GM12874 (cell line): ENCODE results near the gene HSD17B1.

Experiments used
- CTCF ChIP-seq: IDR thresholded peaks from 2 replicates; pipeline ENCODE4 v1.5.1; 2011; ENCODE audit warnings: low read depth, mild to moderate bottlenecking, control low read depth, low read length, moderate library complexity; ENCODE audit not compliant: insufficient read depth

Gene HSD17B1

GRCh38 chr17:42519546-42520491 lies 32.9 kb upstream of the HSD17B1 start:
- TF ChIP-seq CTCF: no peak

GRCh38 chr17:42520540-42520951 lies 32.2 kb upstream of the HSD17B1 start:
- peak; percentile 51 for TF ChIP-seq CTCF

DNA sequence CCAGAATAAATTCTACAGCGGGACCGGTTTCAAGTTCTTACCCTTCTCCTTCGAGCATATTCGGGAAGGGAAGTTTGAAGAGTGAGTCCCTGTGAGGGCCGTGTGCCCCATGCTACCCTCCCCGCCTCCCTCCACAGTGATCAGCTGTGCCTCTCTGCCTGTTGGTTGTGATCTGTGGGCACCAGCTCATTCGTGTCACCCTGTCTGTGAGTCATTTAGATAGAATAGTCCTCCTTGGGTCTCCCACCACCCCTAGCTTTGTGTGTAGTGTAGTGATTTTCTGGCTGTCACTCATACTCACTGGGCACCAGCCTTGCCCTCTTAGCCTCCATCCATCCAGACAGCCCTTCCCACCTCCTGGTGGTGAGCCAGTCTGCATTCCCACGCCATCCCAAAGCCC lies 31.7 kb upstream of the HSD17B1 start:
- no peak for TF ChIP-seq CTCF

GRCh38 chr17:42521666-42522262 lies 31.0 kb upstream of the HSD17B1 start:
- TF ChIP-seq CTCF: no peak

DNA sequence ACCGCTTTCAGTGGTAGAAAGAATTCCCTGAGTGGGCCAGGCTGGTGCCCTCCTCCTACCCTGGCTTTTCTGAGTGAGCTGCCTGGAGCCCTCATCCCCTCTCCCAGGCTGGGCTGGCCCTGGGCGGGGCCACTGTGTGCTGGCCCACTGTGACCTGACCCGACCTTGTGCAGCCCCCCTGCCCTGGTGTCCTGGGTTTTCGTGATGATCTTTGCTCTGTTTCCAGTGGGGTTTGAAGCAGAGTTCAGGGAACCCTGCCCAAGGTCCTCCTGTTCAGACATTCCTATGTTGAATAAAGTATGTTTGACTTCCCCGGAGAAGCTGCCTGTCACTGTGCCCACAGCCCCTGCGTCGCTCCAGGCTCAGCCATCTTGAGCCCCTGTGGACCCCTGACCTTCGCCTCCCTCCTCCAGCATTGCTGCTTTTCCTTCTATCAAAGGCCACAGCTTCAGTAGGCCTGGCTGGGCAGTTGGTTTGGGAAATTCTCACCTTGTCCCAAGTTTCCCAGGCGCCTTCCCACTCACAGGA lies 30.4 kb upstream of the HSD17B1 start:
- no peak for TF ChIP-seq CTCF

- TF ChIP-seq CTCF: no peak
These were observed 29.9 kb upstream of the HSD17B1 start for GRCh38 chr17:42522798-42523278.

GRCh38 chr17:42525221-42525620 lies 27.5 kb upstream of the HSD17B1 start:
- TF ChIP-seq CTCF: no peak
